Endothelial cell of umbilical vein (primary cell): ENCODE results near the gene LDLRAD3. TPM values are rescaled to one million over a fixed set of nuclear protein-coding genes. Genes with fewer than 3 reads are reported as not detected.

Source experiments
- BruUV-seq: library from RNA; stranded (reverse); fragments of 400-500 nt; replicated peaks from 2 replicates; lab custom pipeline; 2021; lab: Mats Ljungman, UMichigan
- CTCF ChIA-PET: fragments of 300-600, 350-600 bp; sonication (Branson Sonifier 250); formaldehyde crosslinking; loops from one replicate; lab custom pipeline; 2021; ENCODE audit warnings: antibody characterized with exemption, inconsistent platforms; lab: Charles Lee
- POLR2A ChIA-PET: fragments of 300-600, 350-600 bp; sonication (Branson Sonifier 250); formaldehyde crosslinking; loops from one replicate; lab custom pipeline; 2021; ENCODE audit warnings: antibody characterized with exemption, inconsistent platforms; lab: Charles Lee
- DNase-seq: peaks from one replicate; pipeline ENCODE4 v3.0.0-alpha.2; 2011; ENCODE audit warnings: low read depth, low spot score
- FAIRE-seq: peaks from 2 replicates; lab custom pipeline; 2011; peaks lifted over from hg19 to GRCh38; lab: Jason Lieb, UNC
- H2AFZ ChIP-seq: 2 replicates; pipeline ENCODE4 v1.6.0; 2012; ENCODE audit warnings: low read depth, low read length, control low read depth, inconsistent platforms
- H3K27ac ChIP-seq: 2 replicates; pipeline ENCODE4 v1.5.1; 2011; ENCODE audit warnings: low read depth, mild to moderate bottlenecking, control low read depth, low read length, moderate library complexity; ENCODE audit not compliant: insufficient read depth
- H3K27me3 ChIP-seq, 2 experiments: 2 replicates each; pipeline versions ENCODE4 v1.6.0 to v1.6.1; 2011; ENCODE audit warnings: low read length in 2 of 2, mixed read lengths in 1 of 2; ENCODE audit not compliant: control insufficient read depth in 2 of 2, insufficient read depth in 2 of 2
- H3K36me3 ChIP-seq, 2 experiments: 2 replicates in 1 of 2; 3 replicates in 1 of 2; pipeline ENCODE4 v1.5.1; 2011; ENCODE audit warnings: low read length in 2 of 2, mild to moderate bottlenecking in 1 of 2, moderate library complexity in 1 of 2; ENCODE audit not compliant: control insufficient read depth in 2 of 2, insufficient read depth in 2 of 2; ENCODE audit errors: extremely low read depth in 1 of 2
- H3K4me1 ChIP-seq: 3 replicates; pipeline ENCODE4 v1.5.1; 2011; ENCODE audit warnings: mild to moderate bottlenecking, low read length; ENCODE audit not compliant: control insufficient read depth, insufficient read depth; ENCODE audit errors: extremely low read depth
- H3K4me2 ChIP-seq: 2 replicates; pipeline ENCODE4 v1.6.1; 2011; ENCODE audit warnings: low read length, control low read depth, mixed read lengths; ENCODE audit not compliant: insufficient read depth
- H3K4me3 ChIP-seq, 3 experiments: fragments of 200-600 bp in 1 of 3; sonication (generic), shearing (Covaris generic) in 1 of 3; replicated peaks in 1 of 3; 2 replicates each; pipeline ENCODE4 v1.5.1; 2011 to 2016; ENCODE audit warnings: control low read depth in 3 of 3, low read length in 3 of 3, mild to moderate bottlenecking in 2 of 3, inconsistent platforms in 1 of 3, low read depth in 1 of 3, moderate library complexity in 1 of 3; ENCODE audit not compliant: insufficient read depth in 1 of 3
- H3K79me2 ChIP-seq: 2 replicates; pipeline ENCODE4 v1.6.0; 2012; ENCODE audit warnings: low read length, inconsistent platforms; ENCODE audit not compliant: control insufficient read depth, insufficient read depth
- H3K9ac ChIP-seq: replicated peaks from 2 replicates; pipeline ENCODE3; 2011; ENCODE audit warnings: low read length, control low read depth; ENCODE audit not compliant: insufficient read depth; ENCODE audit errors: extremely low read depth
- H3K9me1 ChIP-seq: replicated peaks from 3 replicates; pipeline ENCODE4 v1.6.0; 2011; ENCODE audit warnings: mild to moderate bottlenecking, low read length; ENCODE audit not compliant: control insufficient read depth, insufficient read depth; ENCODE audit errors: extremely low read depth
- H3K9me3 ChIP-seq: replicated peaks from 2 replicates; pipeline ENCODE4 v1.5.1; 2012; ENCODE audit warnings: low read length, inconsistent platforms; ENCODE audit not compliant: control insufficient read depth, insufficient read depth
- H4K20me1 ChIP-seq: replicated peaks from 2 replicates; pipeline ENCODE3; 2011; ENCODE audit warnings: mild to moderate bottlenecking, low read length; ENCODE audit not compliant: control insufficient read depth, insufficient read depth; ENCODE audit errors: extremely low read depth
- CTCF ChIP-seq, 2 donors: IDR thresholded peaks; 1 replicate in 1 of 2; 2 replicates in 1 of 2; pipeline ENCODE4 v1.5.1; 2011; ENCODE audit warnings: low read length in 2 of 2, mild to moderate bottlenecking in 2 of 2, moderate library complexity in 2 of 2, control low read depth in 1 of 2, inconsistent platforms in 1 of 2, low read depth in 1 of 2; ENCODE audit not compliant: insufficient read depth in 1 of 2; ENCODE audit errors: extremely low read depth in 1 of 2
- EZH2 ChIP-seq: IDR thresholded peaks from 2 replicates; pipeline ENCODE4 v1.6.1; 2012; ENCODE audit warnings: borderline replicate concordance, low read depth, mild to moderate bottlenecking, moderate library complexity, low read length, inconsistent platforms; ENCODE audit not compliant: severe bottlenecking
- FOS ChIP-seq: IDR thresholded peaks from 2 replicates; pipeline ENCODE4 v1.6.1; 2011; ENCODE audit warnings: mild to moderate bottlenecking, low read length, moderate library complexity, borderline replicate concordance; ENCODE audit not compliant: insufficient read depth
- GATA2 ChIP-seq: IDR thresholded peaks from 2 replicates; pipeline ENCODE4 v1.7.0; 2011; ENCODE audit warnings: low read depth, mild to moderate bottlenecking, moderate library complexity, mixed read lengths, low read length; ENCODE audit not compliant: insufficient read length, insufficient read depth
- JUN ChIP-seq: IDR thresholded peaks from 2 replicates; pipeline ENCODE4 v1.6.1; 2011; ENCODE audit warnings: borderline replicate concordance, low read depth; ENCODE audit not compliant: insufficient read length, insufficient read depth
- MYC ChIP-seq: IDR thresholded peaks from one replicate; pipeline ENCODE4 v1.6.1; 2011; ENCODE audit warnings: mild to moderate bottlenecking, low read depth, low read length
- POLR2A ChIP-seq: IDR thresholded peaks from 2 replicates; pipeline ENCODE4 v1.6.1; 2012; ENCODE audit warnings: low read depth, mild to moderate bottlenecking, control low read depth, low read length
- POLR2AphosphoS5 ChIP-seq: IDR thresholded peaks from 2 replicates; pipeline ENCODE4 v1.6.1; 2012; ENCODE audit warnings: low read depth, mild to moderate bottlenecking, control low read depth, low read length, moderate library complexity; ENCODE audit not compliant: insufficient read depth
- dilution Hi-C: fragments of 300-500 bp; cut with MboI; formaldehyde crosslinking; loops from one replicate; pipeline ENCODE4 v1.15.0; 2019; ENCODE audit warnings: low sequenced_read_pairs; ENCODE audit not compliant: extremely low pct_ligation_motif_present
- intact Hi-C: fragments of 100-400 bp; cut with micrococcal nuclease; formaldehyde crosslinking; loops from one replicate; pipeline ENCODE4 v1.10.0; 2022
- polyA plus RNA-seq, 4 experiments: library from polyadenylated mRNA; depleted of rRNA in 3 of 4; stranded (reverse) in 3 of 4; unstranded in 1 of 4; fragments of >200 nt; gene quantifications; 2 replicates each; pipeline versions ENCODE4 v1.2.1 to v1.2.3, GENCODE V29; 2011 to 2012; ENCODE audit warnings: missing spikeins in 1 of 4
- total RNA-seq: library from RNA; stranded (reverse); gene quantifications from 2 replicates; pipeline ENCODE4 v1.2.3, GENCODE V29; 2021
- TF ChIP-seq, protein P1 (sequence below): IDR thresholded peaks from 2 replicates; pipeline ENCODE4 v1.6.1; 2011; ENCODE audit not compliant: insufficient read depth, insufficient read length

The LDLRAD3 gene
- total and polyA plus RNA-seq, 2 donors (not counting 3 experiments of a cell fraction or from before 2014, with no cell fraction given) = 17.9 to 25.1 TPM

DNA sequence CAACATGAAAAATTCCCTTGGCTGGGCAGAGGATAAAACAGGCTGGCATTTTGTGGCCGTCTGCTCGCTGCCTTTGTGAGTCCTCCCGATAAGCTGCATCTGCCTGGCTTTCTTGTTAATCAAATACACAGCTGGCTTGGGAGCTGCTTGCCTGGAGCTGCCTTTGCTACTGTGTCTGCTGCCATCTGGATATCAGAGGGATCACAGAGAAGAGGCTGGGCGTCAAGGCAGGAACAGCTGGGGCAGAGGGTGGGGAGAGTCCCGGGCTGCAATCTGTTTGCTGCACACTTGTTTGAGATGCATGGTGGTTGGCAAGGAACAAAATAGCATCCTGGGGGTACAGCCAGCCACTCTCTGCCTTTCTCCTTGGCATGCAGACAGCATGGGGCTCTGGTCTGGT is 309.4 kb downstream of the LDLRAD3 start:
- Histone ChIP-seq H3K27me3 (peaks cover 6 to 10% of the 10 kb centered on the region in 2 experiments), H3K4me2 (no peak overlapping the region), H4K20me1 (no peaks in the 10 kb centered on the region), H2AFZ (no peak overlapping the region), H3K36me3 (no peaks in the 10 kb centered on the region), H3K79me2 (no peaks in the 10 kb centered on the region), H3K4me1 (no peaks in the 10 kb centered on the region), H3K4me3 (no peak overlapping the region), H3K9me1 (no peaks in the 10 kb centered on the region), H3K9me3 (no peaks in the 10 kb centered on the region), H3K9ac (no peak overlapping the region), H3K27ac (no peak overlapping the region)
- dilution Hi-C loops = loop anchor here (25.0 kb wide), 2 partner anchors 441 to 641 kb away; partner anchors contain the start of gene FJX1
- TF ChIP-seq EZH2 (no peak), CTCF (IDR thresholded peaks at IDR 0.05; ENCODE audit: extremely low read depth in 1 of 2, insufficient read depth in 1 of 2, low read depth in 1 of 2, low read length in 2 of 2) (no peak), JUN (no peak), MYC (no peak), POLR2AphosphoS5 (no peak), POLR2A (no peak), FOS (no peak), GATA2 (no peak)
- TF ChIP-seq, protein P1, sequence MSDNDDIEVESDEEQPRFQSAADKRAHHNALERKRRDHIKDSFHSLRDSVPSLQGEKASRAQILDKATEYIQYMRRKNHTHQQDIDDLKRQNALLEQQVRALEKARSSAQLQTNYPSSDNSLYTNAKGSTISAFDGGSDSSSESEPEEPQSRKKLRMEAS = no peak
- POLR2A ChIA-PET = no interaction called here
- FAIRE-seq = no peak
- intact Hi-C loops = no loop called here
- no peak for DNase-seq
- BruUV-seq = no TSS peak
- CTCF ChIA-PET = interaction anchor here (0.7 to 2.0 kb wide), 2 partner anchors 142 to 431 kb away, joined by 3 to 7 read pairs; no protein-coding TSS in a partner anchor
